DMS 273 (cell line): ENCODE results near the gene ADGRL3.

ENCODE experiments used
- DNase-seq: peaks from one replicate; lab custom pipeline; 2025; ENCODE audit not compliant: unreplicated experiment; lab: John Stamatoyannopoulos, UW

Gene ADGRL3

DNA sequence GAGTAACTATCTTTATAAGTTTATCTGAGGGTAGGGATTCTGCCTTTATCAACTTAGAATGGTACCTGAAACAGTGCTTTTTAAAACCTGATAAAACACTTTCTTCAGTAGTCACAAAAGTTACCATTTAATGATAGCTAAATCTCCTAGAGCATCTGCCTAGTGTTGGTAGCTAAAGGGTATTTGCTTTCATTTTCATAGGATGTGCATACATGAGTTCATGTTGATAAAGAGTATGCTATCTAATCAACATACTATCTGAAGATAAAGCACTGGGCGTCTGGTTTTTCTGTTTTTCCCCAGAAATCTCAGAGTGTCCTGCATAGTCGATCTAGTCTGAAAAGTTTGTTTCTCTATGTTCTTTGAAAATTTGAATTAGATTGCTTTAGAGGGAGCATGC lies 75.1 kb downstream of the ADGRL3 start:
- no peak for DNase-seq

DNA sequence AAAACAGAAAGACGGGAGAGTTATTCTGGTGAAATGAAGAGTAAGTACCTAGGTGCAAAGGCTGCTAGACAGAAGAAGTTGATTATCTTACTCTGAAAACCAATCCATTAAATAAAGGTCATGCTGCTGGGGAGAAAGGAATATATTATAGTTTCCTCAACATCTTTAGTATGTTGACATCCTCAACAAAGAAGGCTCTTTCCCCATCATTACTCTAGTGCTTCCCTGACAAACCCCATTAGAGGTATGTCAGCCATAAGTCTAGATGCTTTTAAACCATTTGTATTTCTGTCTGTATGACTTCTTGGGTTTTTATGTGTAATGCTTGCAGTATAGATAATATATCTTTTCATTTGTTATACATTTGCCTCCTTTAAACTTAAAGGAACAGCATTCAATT lies 75.9 kb downstream of the ADGRL3 start:
- DNase-seq: no peak

DNA sequence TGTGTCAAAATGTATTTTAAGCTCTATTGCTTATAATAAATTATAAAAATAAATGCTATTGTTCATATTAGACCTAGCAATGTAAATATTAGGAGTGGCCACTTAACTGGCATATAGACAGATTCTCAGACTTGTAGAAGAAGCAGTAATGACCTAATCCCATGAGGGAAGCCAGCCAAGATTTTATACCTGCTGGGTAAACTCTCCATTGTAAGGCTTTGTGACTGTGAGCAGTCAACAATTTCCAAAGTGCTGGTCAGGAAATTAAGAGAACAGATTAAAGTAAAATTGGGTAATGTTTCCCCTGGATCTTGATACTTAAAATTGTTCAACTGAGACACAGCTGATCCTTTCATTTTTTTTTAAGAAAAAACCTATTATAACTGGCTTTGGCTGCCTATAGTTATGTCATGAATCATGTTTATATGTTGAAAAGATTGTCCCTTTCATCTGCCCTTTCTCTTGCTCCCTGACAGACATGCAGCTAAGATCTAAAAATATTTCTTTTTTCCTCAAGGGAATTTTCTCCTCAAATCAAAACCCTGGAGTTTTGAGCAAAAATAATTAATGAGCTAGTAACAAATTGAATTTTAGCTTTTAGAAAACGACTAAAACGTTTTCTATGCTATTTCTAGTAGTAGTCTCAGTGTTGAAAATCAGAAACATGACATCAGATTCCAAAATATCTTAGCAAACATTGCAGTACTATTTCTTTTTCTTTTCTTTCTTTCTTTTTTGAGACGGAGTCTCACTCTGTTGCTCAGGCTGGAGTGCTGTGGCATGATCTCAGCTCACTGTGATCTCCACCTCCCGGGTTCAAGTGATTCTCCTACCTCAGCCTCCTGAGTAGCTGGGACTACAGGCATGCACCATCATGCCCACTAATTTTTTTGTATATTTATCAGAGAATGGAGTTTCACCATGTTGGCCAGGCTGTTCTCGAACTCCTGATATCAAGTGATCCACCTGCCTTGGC lies 77.9 kb downstream of the ADGRL3 start:
- DNase-seq: peak; percentile 20

DNA sequence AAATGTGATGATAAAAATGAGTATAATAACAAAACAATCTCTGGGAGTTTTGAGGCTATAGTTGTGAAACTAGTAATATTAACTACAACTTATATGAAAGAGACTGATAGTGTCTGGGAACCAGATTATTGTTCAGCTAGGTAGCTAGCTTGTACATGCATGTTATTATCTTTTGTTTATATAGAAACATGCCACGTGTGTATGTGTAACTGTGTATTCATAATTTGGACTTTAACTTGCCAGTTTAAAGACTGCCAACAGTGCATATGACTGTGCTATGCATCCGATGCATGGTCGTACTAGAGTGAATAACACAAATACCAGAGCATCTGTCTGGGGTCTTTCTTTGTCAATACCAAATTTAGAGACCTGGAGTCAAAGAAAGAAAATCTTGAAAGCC lies 92.2 kb downstream of the ADGRL3 start:
- no peak for DNase-seq

DNA sequence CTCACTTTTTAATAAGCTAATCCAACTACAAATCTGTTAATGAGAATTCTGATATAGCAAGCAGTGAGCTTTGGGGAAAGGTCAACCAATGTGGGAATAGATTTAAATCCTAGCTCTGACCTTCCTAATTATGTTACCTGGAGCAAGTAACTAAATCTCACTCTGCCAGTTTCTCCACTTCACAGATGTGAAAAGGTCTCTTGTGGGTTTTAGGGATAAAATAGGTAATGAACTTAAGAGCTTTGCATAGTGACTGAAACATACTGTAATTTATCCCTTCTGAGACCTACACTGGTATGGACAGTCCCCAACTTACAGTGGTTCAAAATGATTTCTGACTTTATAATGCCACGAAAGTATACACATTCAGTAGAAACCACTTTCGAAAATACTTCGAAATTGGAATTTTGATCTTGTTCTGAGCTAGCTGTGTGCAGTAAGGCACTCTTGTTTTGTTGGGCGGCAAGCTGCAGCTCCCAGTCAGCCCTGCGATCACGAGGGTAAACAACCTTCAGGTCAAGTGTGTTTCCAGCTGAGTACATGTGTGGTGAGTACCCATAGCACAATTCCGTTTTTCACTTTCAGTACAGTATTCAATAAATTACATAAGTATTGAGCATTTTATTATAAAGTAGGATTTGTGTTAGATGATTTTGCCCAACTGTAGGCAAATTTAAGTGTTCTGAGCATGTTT lies 93.7 kb downstream of the ADGRL3 start:
- DNase-seq: no peak

DNA sequence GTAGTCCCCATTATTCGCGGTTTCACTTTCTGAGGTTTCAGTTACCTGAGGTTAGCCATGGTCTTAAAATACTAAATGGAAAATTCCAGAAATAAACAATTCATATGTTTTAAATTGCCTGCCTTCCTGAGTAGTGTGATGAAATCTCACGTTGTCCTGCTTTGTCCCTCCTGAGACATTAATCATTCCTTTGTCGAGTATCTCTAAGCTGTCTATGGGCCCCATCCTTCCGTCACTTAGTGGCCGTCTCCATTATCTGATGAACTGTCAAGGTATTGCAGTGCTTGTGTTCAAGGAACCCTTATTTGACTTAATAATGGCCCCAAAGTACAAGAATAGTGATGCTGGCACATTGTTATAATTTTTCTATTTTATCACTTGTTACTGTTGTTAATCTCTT lies 94.8 kb downstream of the ADGRL3 start:
- no peak for DNase-seq

DNA sequence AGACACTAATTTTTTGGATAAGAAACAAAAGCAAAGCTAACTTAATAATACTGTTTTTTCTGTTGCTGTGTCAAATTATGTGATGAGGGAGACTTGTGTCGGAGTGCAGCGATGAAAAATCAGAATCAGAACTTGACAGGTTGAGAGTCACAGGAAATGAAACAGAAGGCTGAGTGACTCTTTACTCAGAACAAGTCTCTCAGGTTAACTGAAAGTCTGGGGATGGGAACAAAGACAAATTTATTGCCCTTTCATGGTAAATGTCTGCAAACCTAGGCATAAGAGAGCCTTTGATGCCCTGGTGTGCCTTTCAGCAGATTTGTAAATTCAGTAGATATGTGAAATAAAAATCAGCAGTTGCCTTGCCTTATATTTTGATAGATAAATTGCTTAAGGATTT lies 96.0 kb downstream of the ADGRL3 start:
- no peak for DNase-seq

DNA sequence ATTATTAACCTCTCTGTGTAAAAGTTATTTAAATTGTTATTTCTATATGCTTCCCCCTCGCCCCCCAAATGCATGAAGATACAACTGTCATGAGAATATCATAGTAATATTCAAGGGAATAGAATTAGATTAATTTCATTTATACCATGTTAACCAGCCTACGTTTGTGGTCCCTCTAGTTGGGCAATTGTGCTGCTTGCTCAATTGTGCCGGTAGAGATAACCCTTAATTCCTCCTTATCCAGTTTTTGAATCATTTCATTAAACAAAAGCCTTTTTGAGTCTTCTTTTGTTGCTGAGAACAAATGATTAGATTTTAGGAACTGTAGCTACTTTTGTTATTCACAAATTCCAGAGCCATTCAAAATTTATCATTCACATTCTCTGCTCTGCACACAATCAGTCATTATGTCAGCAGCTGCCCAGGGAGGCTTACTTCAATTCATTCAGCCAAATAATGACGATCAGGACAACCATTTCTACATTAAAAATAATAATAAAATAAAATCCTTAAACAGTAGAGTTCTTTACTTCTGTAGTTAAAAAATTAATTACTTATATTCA lies 98.1 kb downstream of the ADGRL3 start:
- DNase-seq: no peak

DNA sequence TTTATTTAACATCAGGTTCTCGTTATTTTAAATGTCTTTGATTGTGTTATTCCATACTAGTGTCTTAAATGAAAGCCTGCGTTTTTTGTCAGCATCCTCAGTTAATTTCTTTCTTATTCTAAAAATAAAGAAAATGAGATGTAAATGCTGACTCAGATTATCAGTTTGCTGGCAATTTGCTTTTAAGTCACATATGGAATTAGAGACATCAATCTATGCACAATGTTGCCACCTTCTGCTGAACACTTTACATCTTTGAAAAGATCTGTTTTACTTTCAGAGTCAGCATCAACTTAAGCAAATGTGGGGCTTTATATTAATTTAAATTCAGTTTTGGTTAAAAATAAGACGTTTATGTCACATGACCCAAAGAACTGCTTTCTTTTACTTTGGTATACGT lies 99.2 kb downstream of the ADGRL3 start:
- DNase-seq: peak; percentile 2

DNA sequence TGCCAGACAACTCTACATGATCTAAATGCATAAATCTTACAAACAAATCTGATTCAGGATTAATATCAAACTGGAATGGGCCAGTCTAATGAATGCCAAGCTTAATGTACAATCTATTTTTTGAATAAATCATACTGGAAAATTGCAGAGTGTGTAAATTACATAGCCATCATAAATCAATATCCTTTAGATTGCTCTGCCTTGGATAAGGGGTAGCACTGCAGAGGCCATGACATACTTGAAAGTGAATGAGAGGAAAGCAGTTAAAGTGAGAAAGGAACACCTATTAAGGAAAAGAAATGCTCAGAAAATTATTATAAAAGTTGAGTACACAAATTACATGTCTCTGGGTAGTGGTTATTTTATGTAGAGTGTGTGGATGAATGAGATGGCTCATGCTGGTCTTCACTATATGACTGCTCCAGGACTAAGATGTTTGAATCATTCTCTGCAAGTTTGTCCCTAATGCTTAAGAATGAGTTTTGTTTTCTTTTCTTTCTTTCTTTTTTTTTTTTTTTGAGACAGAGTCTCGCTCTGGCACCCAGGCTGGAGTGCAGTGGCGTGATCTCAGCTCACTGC lies 100.2 kb downstream of the ADGRL3 start:
- no peak for DNase-seq

DNA sequence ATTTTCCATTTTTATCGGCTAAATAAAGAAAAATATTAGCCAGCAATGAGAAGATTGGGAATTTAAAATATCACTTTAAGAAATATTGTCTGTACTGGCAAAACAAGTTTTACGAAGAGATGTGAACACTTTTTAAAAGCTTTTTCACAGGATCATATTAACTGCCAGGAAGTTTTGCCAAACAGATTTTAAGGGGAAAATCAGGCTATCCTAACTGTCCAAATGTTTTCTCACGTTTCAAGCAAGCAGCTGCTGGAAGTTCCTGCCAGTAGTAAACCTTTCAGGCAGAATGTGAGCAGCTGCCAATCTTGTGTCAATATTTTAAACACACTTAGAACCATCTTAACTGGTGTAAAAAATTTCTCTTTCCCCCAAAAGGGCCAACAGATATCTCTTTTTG lies 101.1 kb downstream of the ADGRL3 start:
- peak; percentile 56 for DNase-seq

DNA sequence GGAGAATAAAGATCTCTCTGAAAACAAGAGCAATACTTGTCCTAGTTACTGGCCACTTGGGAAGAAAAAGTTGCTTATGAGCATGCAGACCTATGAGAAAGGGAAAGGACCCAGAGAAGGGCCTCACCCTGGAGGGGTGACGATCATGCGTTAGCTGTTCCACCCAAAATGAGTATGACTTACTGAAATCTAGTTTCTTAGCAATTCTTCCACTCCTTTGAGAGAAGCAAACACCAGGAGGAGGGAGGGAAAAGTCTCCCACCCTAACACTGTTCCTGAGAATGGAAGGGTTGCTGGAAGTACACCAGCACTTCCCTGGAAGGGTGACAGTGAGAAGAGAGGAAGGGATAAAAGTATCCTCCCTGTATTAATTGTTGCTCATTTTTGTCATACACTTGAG lies 107.9 kb downstream of the ADGRL3 start:
- DNase-seq: no peak

DNA sequence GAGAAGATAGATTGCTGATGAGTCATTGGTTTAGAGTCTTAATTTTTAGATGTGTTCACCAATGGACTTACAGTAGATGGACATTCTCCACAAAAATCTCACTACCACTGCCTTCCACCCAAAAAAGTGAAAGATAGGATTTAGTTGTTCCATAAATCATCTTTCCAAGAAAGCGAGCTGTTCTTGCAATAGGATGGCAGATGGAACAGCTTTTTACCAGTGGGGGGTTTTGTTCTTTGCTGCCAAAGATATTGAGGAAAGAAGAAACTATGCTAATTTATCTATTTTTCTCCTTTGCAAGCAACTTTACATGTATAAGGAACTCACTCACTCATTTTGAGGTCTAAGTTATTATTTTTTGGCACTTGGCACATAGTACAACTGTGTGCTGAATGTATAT lies 109.5 kb downstream of the ADGRL3 start:
- DNase-seq: peak; percentile 56

DNA sequence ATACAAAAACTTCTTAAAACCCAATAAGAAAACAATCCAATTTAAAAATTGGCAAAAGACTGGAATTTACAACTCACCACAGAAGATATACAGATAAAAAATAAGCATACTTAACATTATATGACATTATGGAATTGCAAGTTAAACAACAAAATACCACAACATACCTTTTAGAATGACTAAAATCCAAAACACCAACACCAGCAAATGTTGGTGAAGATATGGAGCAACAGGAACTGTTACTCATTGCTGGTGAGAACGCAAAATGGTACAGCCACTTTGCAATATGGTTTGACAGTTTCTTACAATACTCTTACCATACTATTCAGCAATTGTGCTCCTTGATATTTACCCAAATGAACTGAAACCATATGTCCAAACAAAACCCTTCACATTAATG lies 112.4 kb downstream of the ADGRL3 start:
- DNase-seq: no peak

DNA sequence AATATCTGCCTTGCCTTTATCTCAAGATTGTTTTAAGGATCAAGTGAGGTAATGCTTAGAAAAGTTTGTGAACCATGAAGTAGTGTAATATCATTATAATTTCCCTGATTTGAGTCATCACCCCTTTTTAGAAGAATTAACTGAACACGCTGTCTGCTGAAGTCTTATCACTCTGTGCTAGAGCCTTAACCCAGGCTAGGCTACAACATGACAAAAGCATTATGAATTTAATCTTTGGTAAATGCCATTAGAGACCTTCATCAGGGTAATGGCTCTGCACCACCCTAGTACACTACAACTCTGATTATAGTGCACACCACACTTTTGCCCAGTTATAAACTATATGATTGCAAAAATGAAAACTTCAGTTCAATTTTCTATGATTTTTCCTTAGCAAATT lies 118.3 kb downstream of the ADGRL3 start:
- no peak for DNase-seq

DNA sequence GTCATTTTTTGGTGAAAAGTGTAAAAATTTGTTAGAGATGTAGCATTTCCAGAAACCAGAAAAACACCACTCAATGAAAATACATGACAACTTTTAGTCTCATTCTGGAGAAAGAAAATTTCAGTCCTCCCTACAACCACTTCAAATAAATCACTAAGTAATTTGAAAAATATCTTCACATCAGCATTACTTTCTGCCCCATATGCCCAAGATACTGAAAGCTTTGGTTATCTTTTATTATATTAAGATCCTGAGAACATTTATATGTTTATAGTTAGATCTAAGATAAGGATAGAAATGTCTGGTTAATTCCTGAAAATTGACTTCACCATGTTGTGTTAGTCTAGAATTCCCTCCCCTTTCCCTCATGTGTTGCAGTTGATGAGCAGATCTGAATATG lies 119.0 kb downstream of the ADGRL3 start:
- DNase-seq: no peak

DNA sequence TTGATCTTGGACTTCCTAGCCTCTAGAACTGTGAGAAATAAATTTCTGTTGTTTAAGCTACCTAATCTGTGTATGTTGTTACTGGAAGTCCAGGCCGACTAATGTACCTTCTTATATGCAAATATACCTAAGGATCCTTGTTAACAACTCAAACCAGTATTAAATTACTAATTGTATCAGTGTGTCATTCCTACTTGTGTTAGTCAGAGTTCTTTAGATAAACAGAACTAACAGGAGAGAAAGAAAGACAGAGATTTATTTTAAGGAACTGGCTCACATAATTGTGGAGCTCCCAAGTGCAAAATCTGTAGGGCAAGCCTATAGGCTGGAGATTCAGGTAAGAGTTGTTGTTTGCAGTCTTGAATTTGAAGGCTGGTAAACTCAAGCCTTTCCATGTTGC lies 120.0 kb downstream of the ADGRL3 start:
- DNase-seq: no peak

DNA sequence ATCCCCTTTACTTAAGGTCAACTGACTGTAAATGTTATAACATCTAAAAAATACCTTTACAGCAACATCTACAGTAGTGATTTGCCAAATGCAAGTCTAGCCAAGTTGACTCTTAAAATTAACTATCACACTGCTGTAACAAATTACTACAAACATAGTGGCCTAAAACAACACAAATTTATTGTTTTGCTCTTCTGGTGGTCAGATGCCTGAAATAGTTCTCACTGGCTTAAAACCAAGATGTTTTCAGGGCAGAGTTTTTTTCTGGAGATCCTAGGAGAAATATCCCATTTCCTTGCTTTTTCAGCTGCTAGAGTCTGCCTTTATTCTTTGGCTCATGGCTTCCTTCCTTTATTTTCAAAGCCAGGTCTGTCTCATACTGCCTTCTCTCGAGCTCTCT lies 120.5 kb downstream of the ADGRL3 start:
- no peak for DNase-seq

DNA sequence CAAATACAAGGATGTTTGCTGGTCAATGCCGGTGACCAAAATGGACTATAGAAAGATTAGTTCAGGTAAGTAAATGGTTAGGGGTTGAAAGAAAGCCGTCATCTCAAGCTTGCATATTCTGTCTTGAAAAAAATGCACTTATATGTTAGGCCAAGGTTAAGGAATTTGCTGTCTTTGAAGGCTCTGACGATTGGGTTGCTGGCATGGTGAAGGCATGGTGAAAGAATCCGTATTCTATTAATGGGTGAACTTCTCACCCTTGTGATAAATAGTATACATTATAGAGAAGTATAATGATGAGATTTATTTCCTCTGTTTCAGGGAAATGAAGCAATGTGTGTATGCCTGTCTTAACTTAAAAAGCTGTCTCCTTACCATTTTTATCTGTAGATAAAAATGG lies 132.6 kb downstream of the ADGRL3 start:
- DNase-seq: no peak

DNA sequence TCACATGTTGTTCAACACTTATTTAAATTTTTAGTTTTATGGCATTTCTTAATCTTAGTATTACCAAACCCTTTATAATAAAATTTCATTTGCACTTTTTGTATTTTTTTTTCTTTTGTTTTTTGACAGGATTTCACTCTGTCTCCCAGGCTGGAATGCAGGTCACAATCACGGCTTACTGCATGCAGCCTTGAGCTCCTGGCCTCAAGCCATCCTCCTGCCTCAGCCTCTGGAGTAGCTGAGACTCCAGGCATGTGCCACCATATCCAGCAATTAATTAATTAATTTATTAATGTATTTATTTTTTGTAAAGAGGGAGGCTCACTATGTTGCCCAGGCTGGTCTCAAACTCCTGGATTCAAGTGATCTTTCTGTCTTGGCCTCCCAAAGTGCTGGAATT lies 133.4 kb downstream of the ADGRL3 start:
- DNase-seq: no peak

DNA sequence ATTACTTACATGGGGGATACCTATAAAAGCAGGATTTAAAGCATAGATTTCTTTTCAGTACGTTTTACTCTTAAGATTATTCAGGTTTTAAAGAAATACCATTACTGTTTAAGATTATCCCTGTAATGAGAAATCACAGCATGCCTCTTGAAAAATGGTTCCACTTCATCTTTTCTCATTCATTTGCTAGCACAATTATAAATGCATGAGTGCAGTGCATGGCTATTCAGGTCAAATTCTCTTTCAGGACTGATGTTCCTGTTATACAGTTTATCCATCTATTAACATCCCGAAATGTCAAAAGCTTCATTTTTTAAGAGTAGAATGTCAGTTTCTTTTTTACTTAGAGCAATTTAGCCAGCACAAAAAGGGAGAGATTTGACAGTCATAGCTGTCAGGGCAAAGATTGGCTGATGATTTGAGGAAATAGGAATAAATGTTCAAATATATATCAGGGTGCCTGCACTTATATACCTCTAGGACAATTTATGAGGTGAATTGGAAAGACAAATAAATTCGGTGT lies 135.2 kb downstream of the ADGRL3 start:
- no peak for DNase-seq

DNA sequence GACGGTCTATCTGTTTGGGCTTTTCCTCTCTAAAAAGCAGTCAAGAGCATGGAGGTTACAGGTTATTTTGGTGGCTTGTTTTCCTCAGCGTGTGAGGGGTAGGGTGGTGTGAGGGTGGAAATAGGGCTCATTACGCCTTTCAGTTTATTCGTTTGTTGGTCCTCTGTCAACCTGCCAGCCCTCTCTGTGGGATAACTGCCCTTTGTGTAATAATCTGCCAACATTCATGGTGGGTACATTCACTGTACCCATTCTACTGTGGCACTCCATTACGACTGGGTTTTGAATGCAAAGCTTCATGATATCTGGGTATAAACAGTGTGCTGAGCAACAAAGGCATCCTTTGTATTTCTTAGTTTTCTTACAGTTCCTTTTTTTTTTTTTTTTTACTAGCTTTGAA lies 136.4 kb downstream of the ADGRL3 start:
- DNase-seq: no peak
